Brain microvascular endothelial cell (primary cell): ENCODE data around the gene WDR20.
A peak's percentile ranks its signal among the peaks of the same experiment; 100 is the strongest.

ENCODE experiments used
- DNase-seq: peaks from one replicate; pipeline ENCODE4 v3.0.0-alpha.2; 2020
- H3K27ac ChIP-seq: fragments of 250-450 bp; sonication (Bioruptor Pico); 2 replicates; pipeline ENCODE4 v1.5.1; 2020; ENCODE audit warnings: mild to moderate bottlenecking, moderate library complexity
- H3K27me3 ChIP-seq: fragments of 250-450 bp; sonication (Bioruptor Pico); replicated peaks from 2 replicates; pipeline ENCODE4 v1.5.1; 2020; ENCODE audit warnings: mild to moderate bottlenecking
- H3K36me3 ChIP-seq: fragments of 250-450 bp; sonication (Bioruptor Pico); replicated peaks from 2 replicates; pipeline ENCODE4 v1.5.1; 2020; ENCODE audit warnings: mild to moderate bottlenecking
- H3K4me3 ChIP-seq: 2 replicates; pipeline ENCODE4 v1.5.1; 2011; ENCODE audit warnings: low read depth, mild to moderate bottlenecking, control low read depth, low read length, moderate library complexity
- CTCF ChIP-seq: IDR thresholded peaks from 2 replicates; pipeline ENCODE4 v1.5.1; 2011; ENCODE audit warnings: low read depth, mild to moderate bottlenecking, moderate library complexity, low read length, control low read depth, inconsistent platforms; ENCODE audit errors: missing control alignments
- in situ Hi-C: cut with HindIII; loops from 2 replicates; pipeline ENCODE4 v1.10.0; 2017; ENCODE audit warnings: low sequenced_read_pairs, low pct_ligation_motif_present

Gene WDR20

GRCh38 chr14:102249981-102250380 is 110.3 kb downstream of the WDR20 start:
- no peak for TF ChIP-seq CTCF
- peak overlapping the region; percentile 81 for H3K27ac ChIP-seq

GRCh38 chr14:102250636-102251035 is 110.9 kb downstream of the WDR20 start:
- Histone ChIP-seq H3K36me3 (peaks cover 2% of the 10 kb centered on the region), H3K4me3 (no peak overlapping the region), H3K27me3 (no peaks in the 10 kb centered on the region), H3K27ac (no peak overlapping the region)
- DNase-seq = no peak
- TF ChIP-seq CTCF = no peak
- in situ Hi-C loops = no loop called here

More at GRCh38 chr14:102249981-102250380, 110.3 kb downstream of the WDR20 start:
- Histone ChIP-seq H3K27me3 (no peaks in the 10 kb centered on the region), H3K36me3 (peaks cover 2% of the 10 kb centered on the region), H3K4me3 (no peak overlapping the region)
- in situ Hi-C loops = no loop called here
- DNase-seq = no peak

- in situ Hi-C loops = no loop called here
- DNase-seq = no peak
- Histone ChIP-seq H3K27ac (no peak overlapping the region), H3K4me3 (no peak overlapping the region), H3K27me3 (no peaks in the 10 kb centered on the region), H3K36me3 (peaks cover 2% of the 10 kb centered on the region)
- no peak for TF ChIP-seq CTCF
Measured at GRCh38 chr14:102251161-102251560, 111.5 kb downstream of the WDR20 start.

- in situ Hi-C loops = no loop called here
- Histone ChIP-seq H3K36me3 (peaks cover 2% of the 10 kb centered on the region), H3K27me3 (no peaks in the 10 kb centered on the region), H3K27ac (no peak overlapping the region), H3K4me3 (no peak overlapping the region)
- no peak for TF ChIP-seq CTCF
- no peak for DNase-seq
Measured at GRCh38 chr14:102252834-102253801, 113.4 kb downstream of the WDR20 start.

- Histone ChIP-seq H3K27me3 (no peaks in the 10 kb centered on the region), H3K4me3 (no peak overlapping the region), H3K36me3 (no peaks in the 10 kb centered on the region), H3K27ac (peak overlapping the region; percentile 62)
- no peak for TF ChIP-seq CTCF
- in situ Hi-C loops = no loop called here
- no peak for DNase-seq
Measured at GRCh38 chr14:102255401-102256190, 115.9 kb downstream of the WDR20 start.
